Neural cell (in vitro differentiated cells): Measurements from ENCODE around the gene ANKMY1. TPM values are rescaled to one million over a fixed set of nuclear protein-coding genes. Genes with fewer than 3 reads are reported as not detected.

ENCODE experiments used
- H2AFZ ChIP-seq: fragments of 200-600, 300-800 bp; sonication (generic), shearing (Covaris generic); 2 replicates; pipeline ENCODE4 v1.6.0; 2014; ENCODE audit warnings: low read depth, mild to moderate bottlenecking, antibody characterized with exemption, low read length, moderate library complexity
- H3F3A ChIP-seq: fragments of 200-600 bp; shearing (Covaris generic); 2 replicates; pipeline ENCODE4 v1.6.1; 2016; ENCODE audit warnings: mild to moderate bottlenecking, moderate library complexity, mixed read lengths, antibody characterized with exemption, low read length; ENCODE audit not compliant: insufficient read depth, poor library complexity, severe bottlenecking
- H3K27ac ChIP-seq: fragments of 200-600, 300-800 bp; sonication (generic), shearing (Covaris generic); 2 replicates; pipeline ENCODE4 v1.5.1; 2014; ENCODE audit warnings: mild to moderate bottlenecking, low read length, moderate library complexity
- H3K27me3 ChIP-seq: fragments of 300-800, 200-600 bp; sonication (generic), shearing (Covaris generic); 2 replicates; pipeline ENCODE4 v1.6.0; 2014; ENCODE audit warnings: mild to moderate bottlenecking, low read depth, low read length, moderate library complexity; ENCODE audit not compliant: insufficient read depth
- H3K36me3 ChIP-seq: fragments of 300-800, 200-600 bp; sonication (generic), shearing (Covaris generic); 2 replicates; pipeline ENCODE4 v1.5.1; 2014; ENCODE audit warnings: mild to moderate bottlenecking, antibody characterized with exemption, low read length, moderate library complexity; ENCODE audit not compliant: insufficient read depth
- H3K4me2 ChIP-seq: fragments of 300-800, 200-600 bp; sonication (generic), shearing (Covaris generic); 2 replicates; pipeline ENCODE4 v1.6.0; 2014; ENCODE audit warnings: mild to moderate bottlenecking, low read length
- H3K4me3 ChIP-seq: fragments of 300-800, 200-600 bp; sonication (generic), shearing (Covaris generic); 2 replicates; pipeline ENCODE4 v1.5.1; 2014; ENCODE audit warnings: mild to moderate bottlenecking, low read length, moderate library complexity
- H3K79me2 ChIP-seq: fragments of 200-600 bp; shearing (Covaris generic); replicated peaks from 2 replicates; pipeline ENCODE4 v1.6.0; 2014; ENCODE audit warnings: mild to moderate bottlenecking, low read length, moderate library complexity; ENCODE audit not compliant: insufficient read depth
- H3K9ac ChIP-seq: fragments of 300-800, 200-600 bp; sonication (generic), shearing (Covaris generic); 2 replicates; pipeline ENCODE4 v1.6.1; 2016; ENCODE audit warnings: mild to moderate bottlenecking, low read length, mixed read lengths
- H3K9me2 ChIP-seq: fragments of 200-600 bp; shearing (Covaris generic); 2 replicates; pipeline ENCODE4 v1.6.1; 2016; ENCODE audit warnings: mild to moderate bottlenecking, low read length, mixed read lengths; ENCODE audit not compliant: insufficient read depth
- H3K9me3 ChIP-seq: fragments of 200-600, 300-800 bp; sonication (generic), shearing (Covaris generic); 2 replicates; pipeline ENCODE4 v1.6.1; 2016; ENCODE audit warnings: mild to moderate bottlenecking, mixed run types, low read length, moderate library complexity, mixed read lengths
- H4K20me1 ChIP-seq: fragments of 200-600 bp; shearing (Covaris generic); 2 replicates; pipeline ENCODE4 v1.6.1; 2016; ENCODE audit warnings: mild to moderate bottlenecking, mixed run types; ENCODE audit not compliant: insufficient read depth
- EP300 ChIP-seq: fragments of 450-650 bp; conservative IDR thresholded peaks from 2 replicates; pipeline ENCODE4 v1.6.1; 2014; ENCODE audit warnings: antibody characterized with exemption, mild to moderate bottlenecking, moderate library complexity; ENCODE audit not compliant: poor library complexity, severe bottlenecking
- EZH2 ChIP-seq: fragments of 200-600, 300-800 bp; shearing (Covaris generic), sonication (generic); IDR thresholded peaks from 2 replicates; pipeline ENCODE4 v1.6.1; 2014; ENCODE audit warnings: antibody characterized with exemption, low read length, borderline replicate concordance, mild to moderate bottlenecking; ENCODE audit not compliant: insufficient read depth, poor library complexity, severe bottlenecking
- MXI1 ChIP-seq: fragments of 450-650 bp; conservative IDR thresholded peaks from 2 replicates; pipeline ENCODE4 v1.6.1; 2014; ENCODE audit warnings: antibody characterized with exemption, mild to moderate bottlenecking; ENCODE audit not compliant: poor library complexity, severe bottlenecking
- POLR2AphosphoS5 ChIP-seq: IDR thresholded peaks from 2 replicates; pipeline ENCODE4 v1.6.1; 2012
- SMC3 ChIP-seq: fragments of 450-650 bp; conservative IDR thresholded peaks from 2 replicates; pipeline ENCODE4 v1.6.1; 2014; ENCODE audit warnings: antibody characterized with exemption, mild to moderate bottlenecking, moderate library complexity; ENCODE audit not compliant: poor library complexity
- TAF1 ChIP-seq: IDR thresholded peaks from 2 replicates; pipeline ENCODE4 v1.6.1; 2012; ENCODE audit warnings: low read depth
- polyA plus RNA-seq: library from polyadenylated mRNA; depleted of rRNA; stranded (reverse); fragments of >200 nt; gene quantifications from 2 replicates; pipeline ENCODE4 v1.2.3, GENCODE V29; 2014
- TF ChIP-seq, protein P1 (sequence below): fragments of 450-650 bp; IDR thresholded peaks from 2 replicates; pipeline ENCODE4 v1.5.1; 2014; ENCODE audit warnings: antibody characterized with exemption, mild to moderate bottlenecking, moderate library complexity; ENCODE audit not compliant: poor library complexity, severe bottlenecking
- TF ChIP-seq, protein P2 (sequence below): IDR thresholded peaks from 2 replicates; pipeline ENCODE4 v1.6.1; 2012; ENCODE audit warnings: borderline replicate concordance

The ANKMY1 gene
- polyA plus RNA-seq, 1 donor from 2014 or later = 6.6 TPM

DNA sequence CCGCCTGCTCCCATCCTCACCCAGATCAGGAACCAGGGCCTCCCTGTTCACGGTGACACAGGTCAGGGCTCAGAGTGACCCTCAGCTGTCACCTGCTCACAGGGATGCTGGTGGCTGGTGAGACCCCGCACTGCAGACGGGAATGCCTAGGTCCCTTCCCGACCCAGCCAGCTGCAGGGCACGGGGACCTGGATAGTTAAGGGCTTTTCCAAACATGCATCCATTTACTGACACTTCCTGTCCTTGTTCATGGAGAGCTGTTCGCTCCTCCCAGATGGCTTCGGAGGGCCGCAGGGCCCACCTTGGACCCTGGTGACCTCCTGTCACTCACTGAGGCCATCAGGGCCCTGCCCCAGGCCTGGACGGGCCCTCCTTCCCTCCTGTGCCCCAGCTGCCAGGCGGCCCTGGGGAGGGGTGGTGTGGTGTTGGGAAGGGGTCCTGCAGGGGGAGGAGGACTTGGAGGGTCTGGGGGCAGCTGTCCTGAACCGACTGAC lies 90.6 kb downstream of the ANKMY1 start:
- H3K4me2 ChIP-seq = no peak overlapping the region
- H2AFZ ChIP-seq = no peak overlapping the region
- H3K9me2 ChIP-seq = no peaks in the 10 kb centered on the region
- H3K27me3 ChIP-seq = no peaks in the 10 kb centered on the region
- no peaks in the 10 kb centered on the region for H3F3A ChIP-seq
- H3K27ac ChIP-seq = no peak overlapping the region
- TF ChIP-seq SMC3 = no peak
- TF ChIP-seq TAF1 = no peak
- no peak for TF ChIP-seq MXI1
- H3K9ac ChIP-seq = no peak overlapping the region
- no peaks in the 10 kb centered on the region for H4K20me1 ChIP-seq
- H3K36me3 ChIP-seq = peaks cover 8% of the 10 kb centered on the region
- no peaks in the 10 kb centered on the region for H3K79me2 ChIP-seq
- H3K9me3 ChIP-seq = peaks cover 2% of the 10 kb centered on the region
- H3K4me3 ChIP-seq = no peak overlapping the region

DNA sequence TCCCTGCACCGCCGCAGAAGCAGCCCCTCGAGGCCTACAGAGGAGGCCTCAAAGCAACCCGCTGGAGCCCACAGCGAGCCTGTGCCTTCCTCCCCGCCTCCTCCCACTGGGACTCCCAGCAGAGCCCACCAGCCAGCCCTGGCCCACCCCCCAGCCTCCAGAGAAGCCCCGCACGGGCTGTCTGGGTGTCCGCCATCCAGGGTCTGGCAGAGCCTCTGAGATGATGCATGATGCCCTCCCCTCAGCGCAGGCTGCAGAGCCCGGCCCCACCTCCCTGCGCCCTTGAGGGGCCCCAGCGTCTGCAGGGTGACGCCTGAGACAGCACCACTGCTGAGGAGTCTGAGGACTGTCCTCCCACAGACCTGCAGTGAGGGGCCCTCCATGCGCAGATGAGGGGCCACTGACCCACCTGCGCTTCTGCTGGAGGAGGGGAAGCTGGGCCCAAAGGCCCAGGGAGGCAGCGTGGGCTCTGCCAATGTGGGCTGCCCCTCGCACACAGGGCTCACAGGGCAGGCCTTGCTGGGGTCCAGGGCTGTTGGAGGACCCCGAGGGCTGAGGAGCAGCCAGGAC lies 91.1 kb downstream of the ANKMY1 start:
- Histone ChIP-seq H4K20me1 (no peaks in the 10 kb centered on the region), H3K9ac (no peak overlapping the region), H3K27me3 (no peaks in the 10 kb centered on the region), H3F3A (no peaks in the 10 kb centered on the region), H3K9me2 (no peaks in the 10 kb centered on the region), H3K4me2 (no peak overlapping the region), H3K9me3 (no peaks in the 10 kb centered on the region), H2AFZ (no peak overlapping the region), H3K79me2 (no peaks in the 10 kb centered on the region), H3K27ac (no peak overlapping the region), H3K4me3 (no peak overlapping the region), H3K36me3 (peaks cover 8% of the 10 kb centered on the region)
- TF ChIP-seq EZH2 (no peak), MXI1 (no peak), POLR2AphosphoS5 (peak; percentile 34), TAF1 (no peak)
- TF ChIP-seq, protein P1, sequence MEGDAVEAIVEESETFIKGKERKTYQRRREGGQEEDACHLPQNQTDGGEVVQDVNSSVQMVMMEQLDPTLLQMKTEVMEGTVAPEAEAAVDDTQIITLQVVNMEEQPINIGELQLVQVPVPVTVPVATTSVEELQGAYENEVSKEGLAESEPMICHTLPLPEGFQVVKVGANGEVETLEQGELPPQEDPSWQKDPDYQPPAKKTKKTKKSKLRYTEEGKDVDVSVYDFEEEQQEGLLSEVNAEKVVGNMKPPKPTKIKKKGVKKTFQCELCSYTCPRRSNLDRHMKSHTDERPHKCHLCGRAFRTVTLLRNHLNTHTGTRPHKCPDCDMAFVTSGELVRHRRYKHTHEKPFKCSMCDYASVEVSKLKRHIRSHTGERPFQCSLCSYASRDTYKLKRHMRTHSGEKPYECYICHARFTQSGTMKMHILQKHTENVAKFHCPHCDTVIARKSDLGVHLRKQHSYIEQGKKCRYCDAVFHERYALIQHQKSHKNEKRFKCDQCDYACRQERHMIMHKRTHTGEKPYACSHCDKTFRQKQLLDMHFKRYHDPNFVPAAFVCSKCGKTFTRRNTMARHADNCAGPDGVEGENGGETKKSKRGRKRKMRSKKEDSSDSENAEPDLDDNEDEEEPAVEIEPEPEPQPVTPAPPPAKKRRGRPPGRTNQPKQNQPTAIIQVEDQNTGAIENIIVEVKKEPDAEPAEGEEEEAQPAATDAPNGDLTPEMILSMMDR = no peak

DNA sequence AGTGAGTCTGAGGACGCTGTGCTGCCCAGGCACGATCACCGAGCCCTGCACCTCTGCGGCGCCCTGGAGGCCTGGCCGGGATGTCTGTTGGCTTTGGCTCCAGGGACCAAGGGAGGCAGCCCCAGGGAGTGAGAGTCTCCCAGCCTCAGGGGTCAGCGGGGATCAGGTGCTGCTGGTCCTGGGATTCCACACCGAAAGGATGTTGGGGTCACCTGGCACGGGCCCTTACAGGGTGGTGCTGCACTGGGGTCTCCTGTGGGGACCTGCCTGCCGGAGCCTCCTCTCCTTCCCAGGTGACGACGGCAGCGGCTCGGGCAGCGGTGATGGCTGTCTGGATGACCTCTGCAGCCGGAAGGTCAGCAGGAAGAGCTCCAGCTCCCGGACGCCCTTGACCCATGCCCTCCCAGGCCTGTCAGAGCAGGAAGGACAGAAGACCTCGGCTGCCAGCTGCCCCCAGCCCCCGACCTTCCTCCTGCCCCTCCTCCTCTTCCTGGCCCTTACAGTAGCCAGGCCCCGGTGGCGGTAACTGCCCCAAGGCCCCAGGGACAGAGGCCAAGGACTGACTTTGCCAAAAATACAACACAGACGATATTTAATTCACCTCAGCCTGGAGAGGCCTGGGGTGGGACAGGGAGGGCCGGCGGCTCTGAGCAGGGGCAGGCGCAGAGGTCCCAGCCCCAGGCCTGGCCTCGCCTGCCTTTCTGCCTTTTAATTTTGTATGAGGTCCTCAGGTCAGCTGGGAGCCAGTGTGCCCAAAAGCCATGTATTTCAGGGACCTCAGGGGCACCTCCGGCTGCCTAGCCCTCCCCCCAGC lies 91.8 kb downstream of the ANKMY1 start:
- peaks cover 8% of the 10 kb centered on the region for H3K36me3 ChIP-seq
- no peak overlapping the region for H3K9ac ChIP-seq
- no peak overlapping the region for H3K4me2 ChIP-seq
- H3F3A ChIP-seq = no peaks in the 10 kb centered on the region
- no peak for TF ChIP-seq EZH2
- TF ChIP-seq, protein P1 = no peak
- TF ChIP-seq, protein P2, sequence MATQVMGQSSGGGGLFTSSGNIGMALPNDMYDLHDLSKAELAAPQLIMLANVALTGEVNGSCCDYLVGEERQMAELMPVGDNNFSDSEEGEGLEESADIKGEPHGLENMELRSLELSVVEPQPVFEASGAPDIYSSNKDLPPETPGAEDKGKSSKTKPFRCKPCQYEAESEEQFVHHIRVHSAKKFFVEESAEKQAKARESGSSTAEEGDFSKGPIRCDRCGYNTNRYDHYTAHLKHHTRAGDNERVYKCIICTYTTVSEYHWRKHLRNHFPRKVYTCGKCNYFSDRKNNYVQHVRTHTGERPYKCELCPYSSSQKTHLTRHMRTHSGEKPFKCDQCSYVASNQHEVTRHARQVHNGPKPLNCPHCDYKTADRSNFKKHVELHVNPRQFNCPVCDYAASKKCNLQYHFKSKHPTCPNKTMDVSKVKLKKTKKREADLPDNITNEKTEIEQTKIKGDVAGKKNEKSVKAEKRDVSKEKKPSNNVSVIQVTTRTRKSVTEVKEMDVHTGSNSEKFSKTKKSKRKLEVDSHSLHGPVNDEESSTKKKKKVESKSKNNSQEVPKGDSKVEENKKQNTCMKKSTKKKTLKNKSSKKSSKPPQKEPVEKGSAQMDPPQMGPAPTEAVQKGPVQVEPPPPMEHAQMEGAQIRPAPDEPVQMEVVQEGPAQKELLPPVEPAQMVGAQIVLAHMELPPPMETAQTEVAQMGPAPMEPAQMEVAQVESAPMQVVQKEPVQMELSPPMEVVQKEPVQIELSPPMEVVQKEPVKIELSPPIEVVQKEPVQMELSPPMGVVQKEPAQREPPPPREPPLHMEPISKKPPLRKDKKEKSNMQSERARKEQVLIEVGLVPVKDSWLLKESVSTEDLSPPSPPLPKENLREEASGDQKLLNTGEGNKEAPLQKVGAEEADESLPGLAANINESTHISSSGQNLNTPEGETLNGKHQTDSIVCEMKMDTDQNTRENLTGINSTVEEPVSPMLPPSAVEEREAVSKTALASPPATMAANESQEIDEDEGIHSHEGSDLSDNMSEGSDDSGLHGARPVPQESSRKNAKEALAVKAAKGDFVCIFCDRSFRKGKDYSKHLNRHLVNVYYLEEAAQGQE = no peak
- TF ChIP-seq SMC3 = no peak
- TF ChIP-seq MXI1 = no peak
- TF ChIP-seq EP300 = no peak
- no peak for TF ChIP-seq TAF1
- H3K4me3 ChIP-seq = no peak overlapping the region
- no peak overlapping the region for H3K27ac ChIP-seq
- no peaks in the 10 kb centered on the region for H3K9me2 ChIP-seq
- H3K79me2 ChIP-seq = no peaks in the 10 kb centered on the region
- no peaks in the 10 kb centered on the region for H4K20me1 ChIP-seq
- H2AFZ ChIP-seq = no peak overlapping the region
- H3K9me3 ChIP-seq = no peaks in the 10 kb centered on the region
- no peaks in the 10 kb centered on the region for H3K27me3 ChIP-seq
